GM21786 (cell line): ENCODE results near the gene CASKIN2.
A peak's percentile ranks its signal among the peaks of the same experiment; 100 is the strongest.
"Not testable (repeated sequence)": the region's sequence is repeated elsewhere in the genome, so short reads cannot be mapped to it uniquely, and the experiment has no call there.

Experiments used
- ATAC-seq: cut with Tn5 transposase; IDR thresholded peaks from one replicate; pipeline ENCODE4 v1.9.1; 2021; ENCODE audit not compliant: unreplicated experiment

Gene CASKIN2

GRCh38 chr17:75521290-75521689 lies 6.0 kb upstream of the CASKIN2 start:
- ATAC-seq: no peak

- not testable (repeated sequence) for ATAC-seq
These were observed 5.1 kb upstream of the CASKIN2 start for GRCh38 chr17:75520413-75520812.

GRCh38 chr17:75518983-75519537 lies 3.7 kb upstream of the CASKIN2 start:
- no peak for ATAC-seq

GRCh38 chr17:75518201-75518600 lies 2.9 kb upstream of the CASKIN2 start:
- no peak for ATAC-seq

GRCh38 chr17:75517297-75517865 lies 2.0 kb upstream of the CASKIN2 start:
- no peak for ATAC-seq

- ATAC-seq: peak; percentile 15
These were observed 1.4 kb upstream of the CASKIN2 start for GRCh38 chr17:75516619-75517296.

GRCh38 chr17:75516255-75516618 lies 900 bp upstream of the CASKIN2 start, which contains the start of gene TSEN54:
TSS of gene TSEN54 (plus strand) at chr17:75516528. CDS start at chr17:75516561, 33 bp downstream.
- ATAC-seq: peak; percentile 72

GRCh38 chr17:75514919-75515495 lies 330 bp downstream of the CASKIN2 start:
- ATAC-seq: no peak

- no peak for ATAC-seq
These were observed 928 bp downstream of the CASKIN2 start for GRCh38 chr17:75514299-75514918.

- ATAC-seq: no peak
These were observed 1.7 kb downstream of the CASKIN2 start for GRCh38 chr17:75513641-75514000.

- ATAC-seq: no peak
These were observed 2.3 kb downstream of the CASKIN2 start for GRCh38 chr17:75512926-75513640.

- ATAC-seq: no peak
These were observed 3.4 kb downstream of the CASKIN2 start for GRCh38 chr17:75511610-75512575.

GRCh38 chr17:75511270-75511609 lies 4.1 kb downstream of the CASKIN2 start:
- no peak for ATAC-seq

GRCh38 chr17:75509528-75510258 lies 5.6 kb downstream of the CASKIN2 start:
- ATAC-seq: no peak

GRCh38 chr17:75508931-75509361 lies 6.4 kb downstream of the CASKIN2 start:
- no peak for ATAC-seq

- ATAC-seq: no peak
These were observed 7.3 kb downstream of the CASKIN2 start for GRCh38 chr17:75507733-75508719.

- ATAC-seq: no peak
These were observed 8.4 kb downstream of the CASKIN2 start for GRCh38 chr17:75506888-75507287.

GRCh38 chr17:75506134-75506533 lies 9.2 kb downstream of the CASKIN2 start:
- no peak for ATAC-seq
